Measurements from ENCODE around the gene KANTR.

KANTR gene

GRCh38 chrX:53081925-53082772, 11.8 kb upstream of the KANTR start, which contains the start of gene TSPYL2:
TSS of gene TSPYL2 (plus strand) at chrX:53082367. CDS start at chrX:53082499, 132 bp downstream.
- DNase-seq (ENCODE audit: low read depth): peak; percentile 90

- no peak for DNase-seq (ENCODE audit: low read depth)
Measured at GRCh38 chrX:53082773-53083616, 10.9 kb upstream of the KANTR start.

GRCh38 chrX:53084043-53084570, 9.8 kb upstream of the KANTR start:
- no peak for DNase-seq (ENCODE audit: low read depth)

- no peak for DNase-seq (ENCODE audit: low read depth)
Measured at GRCh38 chrX:53084863-53085262, 9.1 kb upstream of the KANTR start.

GRCh38 chrX:53085661-53086229, 8.2 kb upstream of the KANTR start:
- no peak for DNase-seq (ENCODE audit: low read depth)

- no peak for DNase-seq (ENCODE audit: low read depth)
Measured at GRCh38 chrX:53086464-53086863, 7.5 kb upstream of the KANTR start.

GRCh38 chrX:53087388-53087831, 6.5 kb upstream of the KANTR start:
- DNase-seq (ENCODE audit: low read depth): no peak

- DNase-seq (ENCODE audit: low read depth): peak; percentile 46
Measured at GRCh38 chrX:53088136-53088974, 5.6 kb upstream of the KANTR start.

- no peak for DNase-seq (ENCODE audit: low read depth)
Measured at GRCh38 chrX:53089224-53089842, 4.6 kb upstream of the KANTR start.

- DNase-seq (ENCODE audit: low read depth): no peak
Measured at GRCh38 chrX:53089925-53090324, 4.0 kb upstream of the KANTR start.

GRCh38 chrX:53091354-53091753, 2.6 kb upstream of the KANTR start:
- DNase-seq (ENCODE audit: low read depth): no peak

GRCh38 chrX:53093177-53093655, 726 bp upstream of the KANTR start:
- no peak for DNase-seq (ENCODE audit: low read depth)

GRCh38 chrX:53094582-53094905, 602 bp downstream of the KANTR start:
- DNase-seq (ENCODE audit: low read depth): no peak

- DNase-seq (ENCODE audit: low read depth): no peak
Measured at GRCh38 chrX:53095796-53096195, 1.9 kb downstream of the KANTR start.

- DNase-seq (ENCODE audit: low read depth): no peak
Measured at GRCh38 chrX:53114864-53115549, 21.1 kb downstream of the KANTR start.

GRCh38 chrX:53115550-53115874, 21.6 kb downstream of the KANTR start:
- no peak for DNase-seq (ENCODE audit: low read depth)

GRCh38 chrX:53116101-53116500, 22.2 kb downstream of the KANTR start:
- no peak for DNase-seq (ENCODE audit: low read depth)

GRCh38 chrX:53122013-53122412, 28.1 kb downstream of the KANTR start:
- DNase-seq (ENCODE audit: low read depth): no peak

- no peak for DNase-seq (ENCODE audit: low read depth)
Measured at GRCh38 chrX:53125506-53125905, 31.6 kb downstream of the KANTR start.

GRCh38 chrX:53126377-53126776, 32.4 kb downstream of the KANTR start:
- DNase-seq (ENCODE audit: low read depth): no peak
